ENCODE measurements around the gene VPS72.

The VPS72 gene

GRCh38 chr1:151187205-151187604 is 2.8 kb downstream of the VPS72 start:
- no peak for DNase-seq (ENCODE audit: low spot score)

- no peak for DNase-seq (ENCODE audit: low spot score)
These were observed 5.8 kb downstream of the VPS72 start for GRCh38 chr1:151184211-151184610.

GRCh38 chr1:151176514-151177045 is 13.4 kb downstream of the VPS72 start:
- no peak for DNase-seq (ENCODE audit: low spot score)

GRCh38 chr1:151175863-151176262 is 14.1 kb downstream of the VPS72 start, which contains the start of gene TMOD4:
TSS of gene TMOD4 (minus strand) at chr1:151175981. CDS start at chr1:151174875, 1,106 bp downstream.
- DNase-seq (ENCODE audit: low spot score), result no peak

GRCh38 chr1:151175041-151175741 is 14.8 kb downstream of the VPS72 start:
- DNase-seq (ENCODE audit: low spot score), result no peak

- no peak for DNase-seq (ENCODE audit: low spot score)
These were observed 18.8 kb downstream of the VPS72 start for GRCh38 chr1:151171190-151171589.

- DNase-seq (ENCODE audit: low spot score), result no peak
These were observed 22.9 kb downstream of the VPS72 start for GRCh38 chr1:151167116-151167515.

GRCh38 chr1:151166505-151166956 is 23.5 kb downstream of the VPS72 start:
- DNase-seq (ENCODE audit: low spot score), result no peak

GRCh38 chr1:151165738-151166504 is 24.1 kb downstream of the VPS72 start, which contains the start of the genes LYSMD1 and SCNM1:
TSS of gene LYSMD1 (minus strand) at chr1:151165902. CDS start at chr1:151165258, 644 bp downstream.
TSS of gene SCNM1 (plus strand) at chr1:151166144. CDS start at chr1:151166153, 9 bp downstream.
- peak; percentile 98 for DNase-seq (ENCODE audit: low spot score)

- DNase-seq (ENCODE audit: low spot score), result no peak
These were observed 24.7 kb downstream of the VPS72 start for GRCh38 chr1:151165281-151165737.

GRCh38 chr1:151164732-151165280 is 25.2 kb downstream of the VPS72 start:
- no peak for DNase-seq (ENCODE audit: low spot score)

GRCh38 chr1:151159373-151159772 is 30.6 kb downstream of the VPS72 start:
- DNase-seq (ENCODE audit: low spot score), result no peak

- DNase-seq (ENCODE audit: low spot score), result no peak
These were observed 31.2 kb downstream of the VPS72 start for GRCh38 chr1:151158751-151159251.

- DNase-seq (ENCODE audit: low spot score), result peak; percentile 18
These were observed 31.7 kb downstream of the VPS72 start for GRCh38 chr1:151158326-151158725.

- peak; percentile 60 for DNase-seq (ENCODE audit: low spot score)
These were observed 32.9 kb downstream of the VPS72 start for GRCh38 chr1:151157067-151157531.

GRCh38 chr1:151156515-151156819 is 33.5 kb downstream of the VPS72 start, which contains the start of gene TNFAIP8L2:
TSS of gene TNFAIP8L2 (plus strand) at chr1:151156649. CDS start at chr1:151158698, 2,049 bp downstream.
- peak; percentile 73 for DNase-seq (ENCODE audit: low spot score)

GRCh38 chr1:151147665-151148064 is 42.3 kb downstream of the VPS72 start:
- no peak for DNase-seq (ENCODE audit: low spot score)

- DNase-seq (ENCODE audit: low spot score), result no peak
These were observed 42.9 kb downstream of the VPS72 start for GRCh38 chr1:151147132-151147503.

GRCh38 chr1:151146412-151147131 is 43.4 kb downstream of the VPS72 start, which contains the start of gene SEMA6C:
TSS of gene SEMA6C (minus strand) at chr1:151146631. CDS start at chr1:151142621, 4,010 bp downstream.
- peak; percentile 85 for DNase-seq (ENCODE audit: low spot score)

- DNase-seq (ENCODE audit: low spot score), result no peak
These were observed 44.0 kb downstream of the VPS72 start for GRCh38 chr1:151146072-151146411.

- DNase-seq (ENCODE audit: low spot score), result no peak
These were observed 44.5 kb downstream of the VPS72 start for GRCh38 chr1:151145304-151146071.
